KMS-11 (cell line): ENCODE measurements around the gene HADHB.

ENCODE experiments used
- H2AFZ ChIP-seq: fragments of 200-600 bp; sonication (generic); 2 replicates; pipeline ENCODE4 v1.6.1; 2016; ENCODE audit warnings: antibody characterized with exemption, mixed run types, low read depth
- H3K27ac ChIP-seq: fragments of 200-600 bp; sonication (generic); 2 replicates; pipeline ENCODE4 v1.6.1; 2016; ENCODE audit warnings: mild to moderate bottlenecking, mixed run types
- H3K27me3 ChIP-seq: fragments of 200-600 bp; sonication (generic); 2 replicates; pipeline ENCODE4 v1.6.1; 2017; ENCODE audit warnings: mild to moderate bottlenecking, low read depth, mixed run types, moderate library complexity; ENCODE audit not compliant: insufficient read depth
- H3K36me3 ChIP-seq: fragments of 200-600 bp; sonication (generic); 2 replicates; pipeline ENCODE4 v1.6.1; 2017; ENCODE audit warnings: mild to moderate bottlenecking, mixed run types; ENCODE audit not compliant: insufficient read depth
- H3K4me1 ChIP-seq: fragments of 200-600 bp; sonication (generic); 2 replicates; pipeline ENCODE4 v1.6.1; 2016; ENCODE audit warnings: mild to moderate bottlenecking, low read depth, mixed run types; ENCODE audit not compliant: poor library complexity, severe bottlenecking
- H3K4me2 ChIP-seq: fragments of 200-600 bp; sonication (generic); 2 replicates; pipeline ENCODE4 v1.7.0; 2016; ENCODE audit warnings: mild to moderate bottlenecking, mixed run types
- H3K4me3 ChIP-seq: fragments of 200-600 bp; sonication (generic); IDR thresholded peaks from 2 replicates; pipeline ENCODE4 v1.6.1; 2017; ENCODE audit warnings: low read depth, low read length, mixed read lengths; ENCODE audit not compliant: insufficient read depth
- H3K79me2 ChIP-seq: fragments of 200-600 bp; sonication (generic); 2 replicates; pipeline ENCODE4 v1.6.1; 2016; ENCODE audit warnings: low read depth, mixed run types; ENCODE audit not compliant: insufficient read depth
- H3K9ac ChIP-seq: fragments of 200-600 bp; sonication (generic); 2 replicates; pipeline ENCODE4 v1.6.1; 2016; ENCODE audit warnings: mild to moderate bottlenecking, mixed run types
- H4K20me1 ChIP-seq: fragments of 200-600 bp; sonication (generic); 2 replicates; pipeline ENCODE4 v1.6.1; 2016; ENCODE audit warnings: mild to moderate bottlenecking, mixed run types; ENCODE audit not compliant: insufficient read depth
- CTCF ChIP-seq: fragments of 200-600 bp; sonication (generic); conservative IDR thresholded peaks from 2 replicates; pipeline ENCODE4 v1.6.1; 2017; ENCODE audit warnings: low read depth, mild to moderate bottlenecking, antibody characterized with exemption, low read length, moderate library complexity, mixed read lengths

Gene HADHB

GRCh38 chr2:26295511-26295910, 50.8 kb downstream of the HADHB start:
- no peak overlapping the region for H3K4me3 ChIP-seq
- no peaks in the 10 kb centered on the region for H4K20me1 ChIP-seq
- no peak overlapping the region for H3K27ac ChIP-seq
- H3K79me2 ChIP-seq, result no peaks in the 10 kb centered on the region
- no peak for TF ChIP-seq CTCF
- no peak overlapping the region for H3K4me2 ChIP-seq
- H3K9ac ChIP-seq, result no peak overlapping the region
- H2AFZ ChIP-seq, result no peak overlapping the region
- no peaks in the 10 kb centered on the region for H3K27me3 ChIP-seq
- no peaks in the 10 kb centered on the region for H3K36me3 ChIP-seq
- no peaks in the 10 kb centered on the region for H3K4me1 ChIP-seq

- no peaks in the 10 kb centered on the region for H3K79me2 ChIP-seq
- H2AFZ ChIP-seq, result no peak overlapping the region
- TF ChIP-seq CTCF, result no peak
Observed at GRCh38 chr2:26297061-26297460, 52.3 kb downstream of the HADHB start.

GRCh38 chr2:26298286-26298637, 53.5 kb downstream of the HADHB start:
- no peak overlapping the region for H2AFZ ChIP-seq
- H3K9ac ChIP-seq, result no peak overlapping the region
- no peak for TF ChIP-seq CTCF

More at GRCh38 chr2:26297061-26297460, 52.3 kb downstream of the HADHB start:
- Histone ChIP-seq H3K4me1 (no peaks in the 10 kb centered on the region), H3K27me3 (no peaks in the 10 kb centered on the region), H3K9ac (no peak overlapping the region), H4K20me1 (no peaks in the 10 kb centered on the region), H3K27ac (no peak overlapping the region), H3K4me2 (no peak overlapping the region), H3K4me3 (no peak overlapping the region), H3K36me3 (no peaks in the 10 kb centered on the region)

GRCh38 chr2:26298638-26299393, 54.1 kb downstream of the HADHB start:
- Histone ChIP-seq H3K79me2 (no peaks in the 10 kb centered on the region), H2AFZ (no peak overlapping the region), H3K27me3 (no peaks in the 10 kb centered on the region), H3K27ac (no peak overlapping the region), H3K4me1 (no peaks in the 10 kb centered on the region), H3K9ac (no peak overlapping the region), H4K20me1 (no peaks in the 10 kb centered on the region), H3K36me3 (no peaks in the 10 kb centered on the region), H3K4me2 (no peak overlapping the region), H3K4me3 (no peak overlapping the region)
- TF ChIP-seq CTCF, result no peak

More at GRCh38 chr2:26298286-26298637, 53.5 kb downstream of the HADHB start:
- Histone ChIP-seq H3K4me2 (no peak overlapping the region), H3K4me1 (no peaks in the 10 kb centered on the region), H3K4me3 (no peak overlapping the region), H3K27ac (no peak overlapping the region), H3K27me3 (no peaks in the 10 kb centered on the region), H4K20me1 (no peaks in the 10 kb centered on the region), H3K36me3 (no peaks in the 10 kb centered on the region), H3K79me2 (no peaks in the 10 kb centered on the region)
